D341Med (cell line): ENCODE measurements around the gene LONRF2.
A peak's percentile ranks its signal among the peaks of the same experiment; 100 is the strongest.
"Not testable (repeated sequence)": the region's sequence is repeated elsewhere in the genome, so short reads cannot be mapped to it uniquely, and the experiment has no call there.

Source experiments
- DNase-seq: peaks from one replicate; pipeline ENCODE4 v3.0.0; 2012; ENCODE audit warnings: low spot score

LONRF2 gene

GRCh38 chr2:100321866-100322820 is at the start of gene LONRF2:
TSS of gene LONRF2 (minus strand) at chr2:100322501. CDS start at chr2:100322093, 408 bp downstream.
- DNase-seq = peak; percentile 32

GRCh38 chr2:100367163-100367562 is 44.9 kb upstream of the LONRF2 start:
- no peak for DNase-seq

- DNase-seq = no peak
Observed at GRCh38 chr2:100365434-100365833, 43.1 kb upstream of the LONRF2 start.

GRCh38 chr2:100362269-100362668 is 40.0 kb upstream of the LONRF2 start:
- DNase-seq = not testable (repeated sequence)

GRCh38 chr2:100359576-100359975 is 37.3 kb upstream of the LONRF2 start:
- no peak for DNase-seq

- no peak for DNase-seq
Observed at GRCh38 chr2:100358554-100358953, 36.3 kb upstream of the LONRF2 start.

- no peak for DNase-seq
Observed at GRCh38 chr2:100352521-100352920, 30.2 kb upstream of the LONRF2 start.

- DNase-seq = no peak
Observed at GRCh38 chr2:100350661-100351185, 28.4 kb upstream of the LONRF2 start.

GRCh38 chr2:100345144-100345543 is 22.8 kb upstream of the LONRF2 start:
- DNase-seq = not testable (repeated sequence)

- no peak for DNase-seq
Observed at GRCh38 chr2:100344433-100344832, 22.1 kb upstream of the LONRF2 start.

- not testable (repeated sequence) for DNase-seq
Observed at GRCh38 chr2:100342466-100342865, 20.2 kb upstream of the LONRF2 start.

- no peak for DNase-seq
Observed at GRCh38 chr2:100339823-100340222, 17.5 kb upstream of the LONRF2 start.

- DNase-seq = no peak
Observed at GRCh38 chr2:100334929-100335328, 12.6 kb upstream of the LONRF2 start.

GRCh38 chr2:100327742-100328141 is 5.4 kb upstream of the LONRF2 start:
- no peak for DNase-seq

- peak; percentile 33 for DNase-seq
Observed at GRCh38 chr2:100321179-100321865, 979 bp downstream of the LONRF2 start.

GRCh38 chr2:100320547-100321178 is 1.6 kb downstream of the LONRF2 start:
- no peak for DNase-seq

- no peak for DNase-seq
Observed at GRCh38 chr2:100317634-100318033, 4.7 kb downstream of the LONRF2 start.

- no peak for DNase-seq
Observed at GRCh38 chr2:100309973-100310719, 12.2 kb downstream of the LONRF2 start.

- DNase-seq = no peak
Observed at GRCh38 chr2:100309311-100309710, 13.0 kb downstream of the LONRF2 start.

GRCh38 chr2:100303744-100304143 is 18.6 kb downstream of the LONRF2 start:
- no peak for DNase-seq

- no peak for DNase-seq
Observed at GRCh38 chr2:100302585-100302892, 19.8 kb downstream of the LONRF2 start.
